Liver (tissue), 9 donors: ENCODE data around the gene KRT9. TPM values are rescaled to one million over a fixed set of nuclear protein-coding genes. Genes with fewer than 3 reads are reported as not detected.

Experiments used
- DNase-seq: peaks from one replicate; pipeline ENCODE4 v3.0.0-alpha.2; 2017; ENCODE audit warnings: low spot score
- H3K27ac ChIP-seq, 2 donors: one replicate each; pipeline ENCODE4 v1.7.0; 2013; ENCODE audit warnings: inconsistent platforms in 2 of 2, low read length in 2 of 2, control low read depth in 1 of 2, low read depth in 1 of 2, mild to moderate bottlenecking in 1 of 2
- H3K27me3 ChIP-seq, 4 donors: one replicate each; pipeline versions ENCODE4 v1.6.1 to v1.7.0; 2013; ENCODE audit warnings: low read length in 3 of 4, inconsistent platforms in 1 of 4, mild to moderate bottlenecking in 1 of 4, moderate library complexity in 1 of 4; ENCODE audit not compliant: control insufficient read depth in 4 of 4, insufficient read depth in 4 of 4
- H3K36me3 ChIP-seq, 4 donors: one replicate each; pipeline versions ENCODE4 v1.6.1 to v1.7.0; 2013; ENCODE audit warnings: low read length in 3 of 4, mild to moderate bottlenecking in 3 of 4, low read depth in 1 of 4, moderate library complexity in 1 of 4; ENCODE audit not compliant: control insufficient read depth in 4 of 4, insufficient read depth in 3 of 4
- H3K4me1 ChIP-seq, 4 donors: one replicate each; pipeline versions ENCODE4 v1.6.1 to v1.7.0; 2013; ENCODE audit warnings: low read length in 3 of 4, mild to moderate bottlenecking in 3 of 4, moderate library complexity in 1 of 4; ENCODE audit not compliant: control insufficient read depth in 4 of 4, insufficient read depth in 4 of 4
- H3K4me3 ChIP-seq, 3 donors: one replicate each; pipeline versions ENCODE4 v1.6.1 to v1.7.0; 2013; ENCODE audit warnings: low read length in 3 of 3, control low read depth in 1 of 3, low read depth in 1 of 3, mild to moderate bottlenecking in 1 of 3
- H3K9ac ChIP-seq, 2 donors: one replicate each; pipeline ENCODE4 v1.7.0; 2013; ENCODE audit warnings: low read length in 2 of 2, mild to moderate bottlenecking in 2 of 2, moderate library complexity in 2 of 2, control low read depth in 1 of 2, low read depth in 1 of 2
- H3K9me3 ChIP-seq, 4 donors: one replicate each; pipeline versions ENCODE4 v1.6.1 to v1.7.0; 2013; ENCODE audit warnings: low read length in 3 of 4; ENCODE audit not compliant: control insufficient read depth in 4 of 4
- EGR1 ChIP-seq, 2 donors: IDR thresholded peaks; 2 replicates each; pipeline ENCODE4 v1.6.1; 2016 to 2018; ENCODE audit warnings: antibody characterized with exemption in 2 of 2, low read depth in 2 of 2
- FOXA1 ChIP-seq: IDR thresholded peaks from 2 replicates; pipeline ENCODE4 v1.6.1; 2016; ENCODE audit warnings: antibody characterized with exemption
- FOXA2 ChIP-seq: IDR thresholded peaks from 2 replicates; pipeline ENCODE4 v1.6.1; 2016; ENCODE audit warnings: antibody characterized with exemption
- GABPA ChIP-seq, 2 donors: IDR thresholded peaks in 1 of 2; conservative IDR thresholded peaks in 1 of 2; 2 replicates each; pipeline ENCODE4 v1.6.1; 2016; ENCODE audit warnings: antibody characterized with exemption in 2 of 2, mild to moderate bottlenecking in 1 of 2, moderate library complexity in 1 of 2
- HNF4A ChIP-seq, 2 donors: conservative IDR thresholded peaks; 2 replicates each; pipeline ENCODE4 v1.6.1; 2016; ENCODE audit warnings: antibody characterized with exemption in 2 of 2, mild to moderate bottlenecking in 2 of 2
- NR2F2 ChIP-seq: IDR thresholded peaks from 2 replicates; pipeline ENCODE4 v1.6.1; 2016; ENCODE audit warnings: antibody characterized with exemption
- RAD21 ChIP-seq, 2 donors: IDR thresholded peaks; 2 replicates each; pipeline ENCODE4 v1.6.1; 2016; ENCODE audit warnings: antibody characterized with exemption in 2 of 2, mild to moderate bottlenecking in 2 of 2
- RXRA ChIP-seq, 2 donors: IDR thresholded peaks; 2 replicates each; pipeline ENCODE4 v1.6.1; 2017 to 2018; ENCODE audit warnings: antibody characterized with exemption in 2 of 2, mild to moderate bottlenecking in 1 of 2
- SP1 ChIP-seq: IDR thresholded peaks from 2 replicates; pipeline ENCODE4 v1.6.1; 2018; ENCODE audit warnings: antibody characterized with exemption, mild to moderate bottlenecking
- TAF1 ChIP-seq: conservative IDR thresholded peaks from 2 replicates; pipeline ENCODE4 v1.6.1; 2016; ENCODE audit warnings: antibody characterized with exemption, mild to moderate bottlenecking
- YY1 ChIP-seq: IDR thresholded peaks from 2 replicates; pipeline ENCODE4 v1.6.1; 2016; ENCODE audit warnings: antibody characterized with exemption, mild to moderate bottlenecking
- WGBS: extraction: QIAGEN DNeasy Blood & Tissue Kit; methylation state at CpG from one replicate; pipeline ENCODE4 v1.1.7; 2013; 5-methylcytosine and 5-hydroxymethylcytosine counted together
- polyA plus RNA-seq, 2 donors: library from polyadenylated mRNA; stranded (reverse) in 1 of 2; unstranded in 1 of 2; fragments of 200-250 nt in 1 of 2; fragments of >200 nt in 1 of 2; fragmentation: Nextera tagmentation in 1 of 2; extraction: Ambion mirVana in 1 of 2; gene quantifications; one replicate each; pipeline versions ENCODE4 v1.2.1 to v1.2.3, GENCODE V29; 2013 to 2015
- total RNA-seq, 2 donors: library from RNA; depleted of rRNA; stranded (reverse); fragments of >200 nt; gene quantifications; one replicate each; pipeline ENCODE4 v1.2.3, GENCODE V29; 2014
- TF ChIP-seq, protein P1 (sequence below): IDR thresholded peaks from 2 replicates; pipeline ENCODE4 v1.6.1; 2016; ENCODE audit warnings: antibody characterized with exemption
- TF ChIP-seq, protein P2 (sequence below): IDR thresholded peaks from 2 replicates; pipeline ENCODE4 v1.6.1; 2016; ENCODE audit warnings: antibody characterized with exemption, mild to moderate bottlenecking
- TF ChIP-seq, protein P3 (sequence below): fragments of 150-350 bp; IDR thresholded peaks from 2 replicates; pipeline ENCODE4 v1.5.1; 2017; ENCODE audit warnings: improper control_type of control experiment, low read depth, low read length; ENCODE audit not compliant: missing input control
- TF ChIP-seq, protein P4 (sequence below): IDR thresholded peaks from 2 replicates; pipeline ENCODE4 v1.6.1; 2016; ENCODE audit warnings: antibody characterized with exemption
- TF ChIP-seq, protein P5 (sequence below): IDR thresholded peaks from 2 replicates; pipeline ENCODE4 v1.6.1; 2016; ENCODE audit warnings: antibody characterized with exemption
- donor health status: healthy.
- donor health status: healthy.
- donor health status: healthy.
- donor health status: healthy.
- donor health status: healthy.

The KRT9 gene
- total and polyA plus RNA-seq, 4 donors = not detected

DNA sequence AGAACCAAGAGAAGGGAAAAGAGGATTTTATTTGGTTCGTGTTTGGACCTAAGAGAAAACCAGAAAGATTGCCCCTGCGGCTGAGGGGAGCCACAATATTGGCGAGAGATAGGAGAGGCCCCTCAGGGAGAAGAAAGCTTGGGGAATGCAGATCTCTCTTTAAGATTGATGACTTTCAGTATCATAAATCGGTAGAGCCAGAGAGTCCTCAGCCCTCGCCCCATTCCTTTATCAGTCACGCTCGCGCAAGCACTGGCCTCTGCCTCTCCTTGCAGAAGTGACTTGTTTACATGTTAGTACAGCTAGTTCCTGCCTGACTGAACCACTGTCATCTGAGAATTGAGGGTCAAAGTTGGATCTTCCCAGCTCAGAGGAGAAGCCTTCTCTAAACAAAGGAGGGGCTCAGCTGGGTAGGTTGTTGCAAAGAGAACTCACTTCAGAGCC lies 22.2 kb downstream of the KRT9 start:
- peaks cover 0 to 5% (median 0%) of the 10 kb centered on the region in 4 donors for H3K27me3 ChIP-seq
- no peak overlapping the region for H3K27ac ChIP-seq
- no peak overlapping the region for H3K9ac ChIP-seq
- no peaks in the 10 kb centered on the region for H3K36me3 ChIP-seq
- 68% methylated on average over 8 of the region's 8 CpGs for WGBS
- no peak overlapping the region for H3K4me3 ChIP-seq
- peaks cover 3 to 8% (median 6%) of the 10 kb centered on the region in 4 donors for H3K4me1 ChIP-seq
- DNase-seq = no peak
- H3K9me3 ChIP-seq = peaks cover 0 to 3% (median under 1%) of the 10 kb centered on the region in 4 donors
- TF ChIP-seq RXRA (IDR thresholded peaks at IDR 0.05) (no peak), NR2F2 (no peak), HNF4A (conservative IDR thresholded peaks at IDR 0.05) (no peak), EGR1 (IDR thresholded peaks at IDR 0.05; ENCODE audit: low read depth in 2 of 2) (no peak), YY1 (no peak), SP1 (no peak), GABPA (IDR thresholded peaks at IDR 0.05 in 1 of 2, conservative IDR thresholded peaks at IDR 0.05 in 1 of 2) (no peak)
- TF ChIP-seq, protein P1, sequence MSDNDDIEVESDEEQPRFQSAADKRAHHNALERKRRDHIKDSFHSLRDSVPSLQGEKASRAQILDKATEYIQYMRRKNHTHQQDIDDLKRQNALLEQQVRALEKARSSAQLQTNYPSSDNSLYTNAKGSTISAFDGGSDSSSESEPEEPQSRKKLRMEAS = no peak
- TF ChIP-seq, protein P2, sequence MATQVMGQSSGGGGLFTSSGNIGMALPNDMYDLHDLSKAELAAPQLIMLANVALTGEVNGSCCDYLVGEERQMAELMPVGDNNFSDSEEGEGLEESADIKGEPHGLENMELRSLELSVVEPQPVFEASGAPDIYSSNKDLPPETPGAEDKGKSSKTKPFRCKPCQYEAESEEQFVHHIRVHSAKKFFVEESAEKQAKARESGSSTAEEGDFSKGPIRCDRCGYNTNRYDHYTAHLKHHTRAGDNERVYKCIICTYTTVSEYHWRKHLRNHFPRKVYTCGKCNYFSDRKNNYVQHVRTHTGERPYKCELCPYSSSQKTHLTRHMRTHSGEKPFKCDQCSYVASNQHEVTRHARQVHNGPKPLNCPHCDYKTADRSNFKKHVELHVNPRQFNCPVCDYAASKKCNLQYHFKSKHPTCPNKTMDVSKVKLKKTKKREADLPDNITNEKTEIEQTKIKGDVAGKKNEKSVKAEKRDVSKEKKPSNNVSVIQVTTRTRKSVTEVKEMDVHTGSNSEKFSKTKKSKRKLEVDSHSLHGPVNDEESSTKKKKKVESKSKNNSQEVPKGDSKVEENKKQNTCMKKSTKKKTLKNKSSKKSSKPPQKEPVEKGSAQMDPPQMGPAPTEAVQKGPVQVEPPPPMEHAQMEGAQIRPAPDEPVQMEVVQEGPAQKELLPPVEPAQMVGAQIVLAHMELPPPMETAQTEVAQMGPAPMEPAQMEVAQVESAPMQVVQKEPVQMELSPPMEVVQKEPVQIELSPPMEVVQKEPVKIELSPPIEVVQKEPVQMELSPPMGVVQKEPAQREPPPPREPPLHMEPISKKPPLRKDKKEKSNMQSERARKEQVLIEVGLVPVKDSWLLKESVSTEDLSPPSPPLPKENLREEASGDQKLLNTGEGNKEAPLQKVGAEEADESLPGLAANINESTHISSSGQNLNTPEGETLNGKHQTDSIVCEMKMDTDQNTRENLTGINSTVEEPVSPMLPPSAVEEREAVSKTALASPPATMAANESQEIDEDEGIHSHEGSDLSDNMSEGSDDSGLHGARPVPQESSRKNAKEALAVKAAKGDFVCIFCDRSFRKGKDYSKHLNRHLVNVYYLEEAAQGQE = no peak

DNA sequence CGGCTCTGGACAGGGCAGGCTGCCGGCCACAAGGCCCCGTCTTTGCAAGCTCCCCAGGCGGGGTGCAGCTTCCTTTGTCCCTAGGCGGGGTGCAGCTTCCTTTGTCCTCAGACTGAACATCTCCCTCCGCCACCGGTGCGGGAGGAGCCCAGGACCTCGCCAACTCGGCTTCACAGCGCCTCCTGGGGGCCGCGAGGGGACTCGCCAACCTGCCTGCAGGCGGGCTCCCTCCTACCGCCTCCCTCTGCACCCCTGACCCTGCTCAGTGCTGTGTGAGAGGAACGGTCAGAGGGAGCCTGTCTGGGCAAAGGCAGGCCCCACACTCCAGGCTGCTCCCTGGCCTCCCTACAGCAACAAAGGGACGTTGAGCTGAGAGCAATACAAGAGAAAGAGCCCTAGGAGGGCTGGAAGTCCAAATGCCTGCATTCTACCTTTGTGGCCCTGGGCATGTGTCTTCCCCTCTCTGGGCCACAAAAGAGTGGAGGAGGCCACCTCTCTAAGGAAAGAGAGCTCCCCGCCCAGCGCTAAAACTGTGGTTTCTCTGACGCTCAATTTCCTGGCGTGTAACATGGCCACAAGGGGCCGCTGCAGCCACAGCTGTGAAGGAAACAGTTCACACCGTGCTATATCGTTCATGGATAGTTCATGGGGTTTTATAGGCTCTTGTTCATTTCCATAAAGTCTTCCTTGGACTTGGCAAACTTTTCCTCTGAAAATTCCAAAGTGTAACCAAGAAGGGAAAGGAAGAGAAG lies 22.8 kb downstream of the KRT9 start:
- peak; percentile 83 for DNase-seq
- peaks cover 3 to 8% (median 6%) of the 10 kb centered on the region in 4 donors for H3K4me1 ChIP-seq
- TF ChIP-seq YY1 (no peak), GABPA (IDR thresholded peaks at IDR 0.05 in 1 of 2, conservative IDR thresholded peaks at IDR 0.05 in 1 of 2) (no peak), NR2F2 (no peak), TAF1 (no peak), RAD21 (IDR thresholded peaks at IDR 0.05) (peak; percentile 80 to 83), FOXA1 (no peak), RXRA (IDR thresholded peaks at IDR 0.05) (peak in 1 of 2 donors; percentile 12), EGR1 (IDR thresholded peaks at IDR 0.05; ENCODE audit: low read depth in 2 of 2) (no peak), HNF4A (conservative IDR thresholded peaks at IDR 0.05) (no peak), FOXA2 (no peak), SP1 (no peak)
- TF ChIP-seq, protein P3, sequence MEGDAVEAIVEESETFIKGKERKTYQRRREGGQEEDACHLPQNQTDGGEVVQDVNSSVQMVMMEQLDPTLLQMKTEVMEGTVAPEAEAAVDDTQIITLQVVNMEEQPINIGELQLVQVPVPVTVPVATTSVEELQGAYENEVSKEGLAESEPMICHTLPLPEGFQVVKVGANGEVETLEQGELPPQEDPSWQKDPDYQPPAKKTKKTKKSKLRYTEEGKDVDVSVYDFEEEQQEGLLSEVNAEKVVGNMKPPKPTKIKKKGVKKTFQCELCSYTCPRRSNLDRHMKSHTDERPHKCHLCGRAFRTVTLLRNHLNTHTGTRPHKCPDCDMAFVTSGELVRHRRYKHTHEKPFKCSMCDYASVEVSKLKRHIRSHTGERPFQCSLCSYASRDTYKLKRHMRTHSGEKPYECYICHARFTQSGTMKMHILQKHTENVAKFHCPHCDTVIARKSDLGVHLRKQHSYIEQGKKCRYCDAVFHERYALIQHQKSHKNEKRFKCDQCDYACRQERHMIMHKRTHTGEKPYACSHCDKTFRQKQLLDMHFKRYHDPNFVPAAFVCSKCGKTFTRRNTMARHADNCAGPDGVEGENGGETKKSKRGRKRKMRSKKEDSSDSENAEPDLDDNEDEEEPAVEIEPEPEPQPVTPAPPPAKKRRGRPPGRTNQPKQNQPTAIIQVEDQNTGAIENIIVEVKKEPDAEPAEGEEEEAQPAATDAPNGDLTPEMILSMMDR = peak; percentile 90
- TF ChIP-seq, protein P4, sequence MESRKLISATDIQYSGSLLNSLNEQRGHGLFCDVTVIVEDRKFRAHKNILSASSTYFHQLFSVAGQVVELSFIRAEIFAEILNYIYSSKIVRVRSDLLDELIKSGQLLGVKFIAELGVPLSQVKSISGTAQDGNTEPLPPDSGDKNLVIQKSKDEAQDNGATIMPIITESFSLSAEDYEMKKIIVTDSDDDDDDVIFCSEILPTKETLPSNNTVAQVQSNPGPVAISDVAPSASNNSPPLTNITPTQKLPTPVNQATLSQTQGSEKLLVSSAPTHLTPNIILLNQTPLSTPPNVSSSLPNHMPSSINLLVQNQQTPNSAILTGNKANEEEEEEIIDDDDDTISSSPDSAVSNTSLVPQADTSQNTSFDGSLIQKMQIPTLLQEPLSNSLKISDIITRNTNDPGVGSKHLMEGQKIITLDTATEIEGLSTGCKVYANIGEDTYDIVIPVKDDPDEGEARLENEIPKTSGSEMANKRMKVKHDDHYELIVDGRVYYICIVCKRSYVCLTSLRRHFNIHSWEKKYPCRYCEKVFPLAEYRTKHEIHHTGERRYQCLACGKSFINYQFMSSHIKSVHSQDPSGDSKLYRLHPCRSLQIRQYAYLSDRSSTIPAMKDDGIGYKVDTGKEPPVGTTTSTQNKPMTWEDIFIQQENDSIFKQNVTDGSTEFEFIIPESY = no peak
- TF ChIP-seq, protein P5, sequence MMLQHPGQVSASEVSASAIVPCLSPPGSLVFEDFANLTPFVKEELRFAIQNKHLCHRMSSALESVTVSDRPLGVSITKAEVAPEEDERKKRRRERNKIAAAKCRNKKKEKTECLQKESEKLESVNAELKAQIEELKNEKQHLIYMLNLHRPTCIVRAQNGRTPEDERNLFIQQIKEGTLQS = no peak
- no peaks in the 10 kb centered on the region for H3K36me3 ChIP-seq
- 2% methylated on average over 25 of the region's 25 CpGs for WGBS
- H3K27ac ChIP-seq = no peak overlapping the region
- H3K27me3 ChIP-seq = peaks cover 0 to 5% (median 0%) of the 10 kb centered on the region in 4 donors
- peaks cover 0 to 3% (median under 1%) of the 10 kb centered on the region in 4 donors for H3K9me3 ChIP-seq
- no peak overlapping the region for H3K9ac ChIP-seq
- no peak overlapping the region for H3K4me3 ChIP-seq
